GM21786 (cell line): ENCODE results near the gene AGAP1.

Experiments used
- ATAC-seq: cut with Tn5 transposase; IDR thresholded peaks from one replicate; pipeline ENCODE4 v1.9.1; 2021; ENCODE audit not compliant: unreplicated experiment

AGAP1 gene

DNA sequence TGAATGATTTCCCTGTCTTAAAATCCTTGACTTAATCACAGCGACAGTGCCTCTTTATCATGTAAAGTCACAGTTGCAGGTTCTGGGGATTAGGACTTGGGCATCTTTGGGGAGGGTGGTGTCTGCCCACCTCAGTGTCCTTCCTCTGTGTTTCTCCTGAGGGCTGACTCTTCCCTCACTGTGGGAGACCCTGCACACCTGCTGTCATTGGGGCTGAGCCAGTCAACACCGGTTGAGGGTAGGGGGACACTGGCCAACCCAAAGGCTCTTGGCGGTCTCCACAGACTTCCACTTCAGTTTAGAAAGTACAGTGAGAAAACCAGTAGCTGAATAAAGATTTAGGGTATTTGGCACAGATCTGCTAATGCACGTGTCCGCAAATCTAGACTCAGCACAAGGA is 36.9 kb downstream of the AGAP1 start:
- no peak for ATAC-seq

DNA sequence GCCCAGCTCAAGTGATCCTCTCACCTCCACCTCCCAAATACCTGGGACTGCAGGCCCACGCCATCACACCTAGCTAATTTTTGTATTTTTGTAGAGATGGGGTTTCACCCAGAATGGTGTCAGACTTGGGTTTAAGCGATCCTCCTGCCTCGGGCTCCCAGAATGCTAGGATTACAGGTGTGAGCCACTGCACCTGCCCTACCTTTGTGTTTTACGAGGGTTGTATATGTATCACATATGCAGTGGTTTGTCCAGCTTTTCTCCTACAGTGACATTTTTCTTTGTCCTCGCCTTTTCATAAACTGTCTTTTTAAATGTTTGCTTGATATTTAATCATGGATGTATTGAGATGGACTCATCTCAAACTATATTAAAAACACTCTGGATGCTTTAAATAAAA is 38.5 kb downstream of the AGAP1 start:
- ATAC-seq = no peak

DNA sequence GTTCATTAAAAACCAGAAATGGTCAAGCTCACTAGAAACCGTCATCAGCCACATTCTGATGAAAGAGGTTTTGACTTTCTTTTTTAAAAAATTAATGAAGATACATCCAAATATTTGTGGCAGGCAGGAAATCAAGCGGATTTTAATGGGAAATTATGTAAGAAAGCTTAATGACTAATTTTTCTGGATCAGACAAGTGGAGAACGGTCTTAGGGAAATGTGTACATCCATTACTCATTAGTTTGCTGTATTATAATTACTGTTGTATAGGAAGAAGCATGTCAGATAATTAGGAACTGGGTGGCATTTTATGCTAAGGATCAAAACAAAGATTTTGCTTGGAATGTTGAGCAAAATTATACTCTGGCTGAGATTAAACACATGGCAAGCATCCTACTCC is 39.4 kb downstream of the AGAP1 start:
- no peak for ATAC-seq

DNA sequence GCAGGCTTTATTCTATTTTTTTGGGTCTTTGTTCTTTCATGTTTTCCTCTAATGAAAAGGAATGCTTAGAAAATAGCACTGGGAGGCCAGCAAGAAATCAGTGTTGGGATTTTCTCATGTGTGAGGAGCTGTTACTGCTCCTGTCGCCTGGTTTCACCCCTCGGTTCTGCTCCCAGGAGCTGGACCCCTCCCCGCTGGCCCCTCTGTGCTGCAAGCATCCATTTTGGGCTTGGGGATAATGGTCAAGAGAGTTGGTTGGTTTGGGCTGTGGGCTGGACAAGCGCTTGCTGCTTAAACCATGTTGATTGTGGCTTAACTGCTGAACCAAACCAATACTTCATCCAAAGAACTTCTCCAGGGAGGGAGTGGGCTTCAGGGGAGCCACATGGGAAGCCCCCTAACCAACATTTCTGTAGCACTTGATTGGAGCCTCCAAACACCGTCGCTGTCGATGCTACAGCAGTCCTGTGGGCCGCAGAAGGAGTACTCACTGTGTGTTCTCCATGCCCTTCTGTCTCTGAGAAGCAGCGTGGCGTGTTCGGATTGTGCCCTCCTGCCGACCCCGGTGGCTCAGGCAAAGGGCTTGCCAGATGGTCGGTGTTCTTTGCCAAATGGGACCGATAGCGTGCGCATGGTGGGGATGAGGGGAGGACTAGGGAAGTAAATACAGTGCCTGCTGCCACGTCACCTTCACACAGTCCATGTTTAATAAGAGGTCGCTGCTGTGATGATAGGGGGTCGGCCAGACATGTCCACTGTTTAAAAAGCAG is 40.0 kb downstream of the AGAP1 start:
- ATAC-seq = no peak

DNA sequence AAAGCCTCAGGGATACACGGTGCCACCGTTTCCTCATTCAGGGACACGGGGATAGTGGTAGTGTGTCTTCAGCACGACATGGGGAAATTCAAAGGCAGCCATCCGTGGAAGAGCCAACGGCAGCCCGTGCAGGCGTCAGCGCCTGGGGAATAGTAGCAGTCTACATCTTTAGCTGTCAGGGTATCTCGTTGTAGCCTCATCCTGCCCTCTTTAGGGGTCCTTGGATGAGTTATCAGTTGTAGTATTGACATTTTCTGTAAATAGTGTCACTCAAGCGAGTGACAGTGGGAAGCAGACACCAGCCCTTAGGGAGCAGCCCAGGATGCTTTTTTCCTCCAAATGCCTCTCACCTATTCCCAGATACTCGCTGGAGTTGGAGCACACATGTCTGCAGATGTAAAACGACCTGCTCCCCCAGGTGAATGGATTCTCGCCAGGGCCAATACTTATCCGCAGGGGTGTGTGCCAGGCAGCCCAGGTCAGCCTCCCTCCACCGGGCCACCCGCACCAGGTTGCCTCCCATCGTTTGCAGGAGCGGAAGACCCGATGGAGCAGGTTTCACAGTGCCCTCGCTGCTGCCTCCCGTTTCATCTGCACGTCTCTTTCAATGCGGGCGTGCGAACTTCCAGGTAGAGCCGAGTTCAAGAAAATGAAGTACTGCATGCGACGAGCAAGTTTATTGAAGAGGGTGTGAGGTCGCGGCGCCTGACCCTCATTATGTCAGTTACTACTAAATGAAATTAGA is 41.0 kb downstream of the AGAP1 start:
- no peak for ATAC-seq

DNA sequence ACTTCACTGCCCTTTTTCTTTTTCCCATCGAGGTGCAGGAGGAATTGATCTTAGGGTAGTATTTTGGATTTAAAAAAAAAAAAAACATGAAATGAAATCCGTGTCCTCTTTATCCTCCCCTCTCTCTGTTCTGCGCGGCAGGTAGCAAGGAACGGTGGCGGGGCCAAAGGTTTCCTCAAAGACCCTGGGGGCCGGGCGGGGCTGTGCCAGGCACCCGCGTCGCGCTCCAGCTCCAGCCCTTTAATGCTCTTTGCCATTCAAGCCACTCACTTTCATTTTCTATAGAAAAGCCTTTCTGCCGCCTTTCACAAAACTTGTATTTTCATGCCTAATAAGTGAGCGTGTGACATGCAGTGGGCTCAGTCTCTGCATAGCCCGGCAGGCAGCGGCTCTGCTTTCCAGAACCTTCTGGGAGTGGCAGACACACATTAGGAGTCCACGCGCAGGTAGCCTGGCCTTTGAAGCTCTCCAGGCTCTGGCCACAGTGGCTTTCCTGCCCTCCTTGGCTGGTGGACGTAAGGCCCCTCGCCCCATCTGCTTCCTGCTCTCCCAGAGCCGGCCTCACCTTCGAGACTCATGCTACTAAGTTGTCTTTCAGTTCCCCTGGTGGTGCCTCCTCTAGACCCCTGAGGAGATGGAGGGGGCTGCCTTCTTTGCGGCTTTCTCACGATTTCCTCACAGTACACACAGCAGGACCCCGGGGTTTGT is 41.7 kb downstream of the AGAP1 start:
- no peak for ATAC-seq

DNA sequence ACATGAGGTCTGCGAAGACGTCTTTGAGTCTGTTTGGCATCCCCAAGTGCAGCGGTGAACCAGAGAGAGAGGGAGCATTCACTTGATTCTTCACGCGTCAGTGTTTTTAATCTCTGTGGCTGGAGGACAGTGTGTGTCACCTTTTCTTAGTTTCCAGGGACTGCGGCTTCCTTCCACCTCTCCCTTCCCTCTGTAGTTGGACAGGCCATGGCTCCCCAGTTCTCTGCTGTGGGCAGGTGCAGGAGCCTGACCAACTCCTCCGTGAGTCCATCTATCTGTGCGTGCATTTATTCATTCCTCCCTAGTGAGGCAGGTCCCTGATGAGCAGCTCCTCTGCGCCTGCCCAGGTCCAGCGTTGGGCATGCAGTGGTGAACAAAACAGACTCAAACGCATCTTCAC is 42.9 kb downstream of the AGAP1 start:
- no peak for ATAC-seq

DNA sequence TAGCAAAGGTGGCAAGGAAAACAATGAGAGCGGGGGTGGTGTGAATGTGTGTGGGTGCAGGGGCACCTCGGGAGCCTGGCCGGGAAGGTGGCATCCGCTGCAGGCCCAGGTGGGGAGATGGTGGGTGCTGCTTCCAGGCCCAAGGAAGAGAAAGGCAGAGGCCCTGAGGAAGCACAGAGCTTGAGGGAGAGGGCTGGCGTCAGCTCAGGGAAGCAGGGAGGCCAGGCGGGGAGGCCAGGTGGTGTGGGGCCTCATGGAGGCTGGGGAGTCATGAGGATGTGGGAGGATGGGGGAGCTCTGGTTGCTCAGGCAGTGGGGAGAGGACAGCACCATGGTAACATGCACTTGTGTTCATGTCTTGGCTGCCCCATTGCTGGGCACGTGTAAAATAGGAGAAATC is 43.3 kb downstream of the AGAP1 start:
- no peak for ATAC-seq

DNA sequence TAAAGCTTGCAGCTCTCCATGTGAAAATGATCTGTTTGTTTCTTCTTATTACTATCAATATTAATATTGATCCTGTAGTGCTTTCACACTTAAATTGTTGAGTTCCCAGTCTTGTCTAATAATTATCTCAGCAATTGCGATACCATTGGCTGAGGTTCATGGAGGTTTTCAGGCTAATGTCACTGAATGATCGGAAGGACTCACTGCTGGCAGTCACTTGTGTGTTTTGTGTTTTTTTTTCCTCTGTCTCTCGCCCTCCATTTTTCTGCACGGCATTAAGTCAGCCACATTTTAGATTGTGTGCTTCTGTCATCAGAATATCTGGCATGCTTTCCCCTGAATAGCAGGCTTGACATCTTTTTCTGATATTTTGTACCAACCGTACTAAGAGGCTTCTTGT is 43.7 kb downstream of the AGAP1 start:
- no peak for ATAC-seq

DNA sequence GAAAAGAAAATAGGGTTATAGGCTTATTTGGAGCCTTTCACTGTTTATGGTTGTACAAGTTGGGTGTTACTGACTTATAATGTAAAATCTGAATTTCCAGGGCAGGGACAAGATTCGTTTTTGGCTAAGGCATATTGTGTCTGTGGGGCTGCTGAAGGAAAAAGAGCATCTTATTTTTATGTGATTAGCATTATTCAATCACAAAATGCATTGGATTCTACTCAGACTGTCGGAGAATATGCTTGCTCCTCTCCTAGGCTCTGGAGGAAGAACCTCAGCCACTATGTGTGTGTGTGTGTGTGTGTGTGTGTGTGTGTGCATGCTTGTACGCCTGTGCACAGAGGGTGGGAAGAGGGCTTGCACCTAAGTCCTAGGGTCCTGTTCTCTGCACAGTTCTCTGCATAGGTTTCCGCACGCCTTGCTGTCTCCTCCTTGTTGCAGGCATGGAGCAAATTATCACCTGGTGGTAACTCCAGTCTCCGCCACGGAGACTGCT is 44.3 kb downstream of the AGAP1 start:
- no peak for ATAC-seq

DNA sequence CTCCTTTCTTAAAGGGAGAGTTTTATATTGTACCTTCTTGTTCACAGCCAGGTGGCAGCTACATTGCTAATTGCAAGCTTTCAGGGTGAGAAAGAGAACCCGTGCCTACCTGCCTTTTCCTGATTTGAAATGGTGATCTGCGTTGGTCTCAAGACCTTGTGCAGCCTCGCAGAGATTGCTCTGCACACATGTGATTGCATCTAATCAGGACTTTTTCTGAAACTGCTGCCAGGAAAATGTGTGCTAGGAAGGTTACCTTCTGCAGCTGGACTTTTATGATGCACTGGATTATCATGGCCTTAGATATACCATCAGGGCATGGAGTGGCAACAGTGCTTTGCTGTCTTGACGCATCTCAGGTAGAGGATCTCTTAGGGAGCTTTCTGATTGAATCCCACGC is 45.1 kb downstream of the AGAP1 start:
- no peak for ATAC-seq

DNA sequence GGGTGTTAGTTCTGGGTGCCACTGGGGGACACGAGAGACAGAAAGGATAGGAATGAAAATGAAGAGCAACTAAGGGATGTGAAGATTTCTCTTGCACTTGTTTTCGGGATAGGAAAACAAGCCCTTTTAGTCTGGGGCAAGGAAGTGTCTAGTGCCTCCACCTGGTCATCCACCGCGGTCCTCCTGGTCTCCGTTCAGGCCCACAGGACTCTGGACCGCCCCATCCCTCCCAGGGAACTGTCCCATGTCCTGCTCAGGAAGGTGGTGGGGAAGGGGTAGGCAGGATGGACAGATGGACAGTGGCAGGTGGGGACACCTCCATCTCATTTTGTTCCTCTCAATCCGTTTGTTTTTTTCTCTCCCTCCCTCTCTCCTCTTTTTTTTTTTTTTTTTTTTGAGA is 45.9 kb downstream of the AGAP1 start:
- no peak for ATAC-seq

DNA sequence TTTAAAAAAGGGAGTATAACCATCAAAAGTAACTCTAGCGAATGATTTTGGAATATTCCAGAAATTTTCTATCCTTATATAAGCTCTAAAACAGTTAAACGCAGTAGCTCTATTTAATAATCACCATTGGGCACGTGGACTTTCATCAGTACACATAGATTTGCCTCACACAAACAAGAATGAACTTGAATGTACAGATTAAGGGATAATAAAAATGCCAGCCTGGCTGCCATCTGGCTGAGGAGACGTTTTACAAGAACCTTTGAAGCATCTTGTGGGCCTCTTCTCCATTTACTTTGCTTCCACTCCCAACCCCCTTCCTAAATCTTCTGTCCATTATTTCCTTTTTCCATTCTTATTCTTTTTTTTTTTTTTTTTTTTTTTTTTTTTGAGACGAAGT is 47.2 kb downstream of the AGAP1 start:
- no peak for ATAC-seq

DNA sequence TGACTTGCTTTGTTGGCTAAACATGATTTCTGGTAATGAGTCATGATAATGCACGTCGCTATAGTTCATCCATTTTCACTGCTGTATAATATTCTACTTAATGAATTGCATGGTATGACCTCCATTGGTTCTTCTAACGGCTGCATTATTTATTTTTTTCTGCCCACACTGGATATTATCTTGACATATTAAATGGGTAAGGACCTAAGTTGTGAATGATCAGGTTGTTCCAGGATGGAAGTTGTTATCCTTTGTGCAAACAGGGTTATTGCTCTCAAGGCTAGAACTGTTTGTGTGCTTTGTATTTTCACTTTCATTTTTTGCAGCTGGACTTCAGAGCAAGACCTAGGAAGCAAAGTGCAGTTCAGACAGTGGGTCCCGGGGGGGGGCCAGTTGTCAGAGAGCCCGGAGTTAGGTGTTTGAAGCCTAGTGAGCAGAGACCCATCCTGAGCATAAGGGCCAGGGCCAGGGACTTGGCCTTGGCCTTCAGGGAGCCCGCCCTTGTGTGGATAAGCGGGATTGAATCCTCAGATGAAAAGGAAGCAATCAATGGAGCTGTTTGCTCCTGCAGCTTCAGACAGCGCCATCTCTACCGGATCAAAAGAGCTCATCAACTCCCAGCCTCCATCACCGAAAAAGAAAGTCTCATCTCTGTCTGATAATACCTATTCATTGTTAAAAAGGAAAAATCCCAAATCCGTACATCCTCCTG is 48.2 kb downstream of the AGAP1 start:
- no peak for ATAC-seq

DNA sequence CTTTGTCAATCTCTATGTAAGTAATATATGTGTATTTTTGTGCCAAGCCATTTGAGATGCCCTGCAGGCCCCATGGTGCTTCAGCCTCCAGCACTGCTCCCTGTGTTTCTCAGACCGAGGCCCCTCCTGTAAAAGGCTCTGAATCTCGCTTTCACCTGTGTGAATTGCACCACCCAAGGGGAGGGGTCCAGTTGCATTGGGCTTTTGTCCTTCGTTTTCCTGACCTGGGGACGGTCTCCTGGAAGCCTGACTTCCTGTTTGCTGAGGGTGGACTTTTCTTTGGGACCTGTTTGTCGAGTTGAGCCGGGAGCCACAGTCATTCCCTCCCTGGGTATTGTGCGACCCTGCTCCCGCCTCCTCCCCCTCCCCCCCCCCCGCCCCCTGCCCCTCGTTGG is 48.9 kb downstream of the AGAP1 start:
- ATAC-seq = no peak

DNA sequence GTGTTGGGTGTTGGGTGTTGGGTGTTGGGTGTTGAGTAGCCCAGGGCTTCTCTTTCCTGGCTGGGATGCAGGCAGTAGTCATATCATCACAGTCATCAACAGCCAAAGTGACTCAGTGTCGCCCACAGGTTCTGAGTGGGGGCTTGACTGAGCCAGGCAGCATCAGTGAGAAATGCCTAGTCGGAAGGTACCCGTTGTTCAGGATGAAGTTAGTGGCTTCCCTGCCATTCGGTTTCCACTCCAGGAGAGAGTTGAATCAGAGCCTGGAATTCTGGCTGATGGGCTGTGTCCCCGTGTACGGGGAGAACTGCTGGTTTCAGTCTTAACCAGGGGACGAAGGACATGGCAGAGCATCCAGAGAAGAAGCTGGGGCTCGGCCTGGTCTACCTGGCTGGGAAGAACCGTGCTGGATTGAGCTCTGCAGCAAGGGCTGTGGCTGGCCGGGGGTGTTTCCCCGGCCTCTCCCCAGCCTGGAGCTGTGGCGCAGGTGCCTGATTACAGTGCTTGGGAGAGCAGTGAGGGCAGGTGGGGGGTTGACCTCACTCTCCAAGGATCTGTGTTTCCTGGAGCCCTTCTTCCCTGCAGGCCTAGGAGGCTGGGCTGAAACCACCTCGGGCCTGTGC is 49.4 kb downstream of the AGAP1 start:
- no peak for ATAC-seq

DNA sequence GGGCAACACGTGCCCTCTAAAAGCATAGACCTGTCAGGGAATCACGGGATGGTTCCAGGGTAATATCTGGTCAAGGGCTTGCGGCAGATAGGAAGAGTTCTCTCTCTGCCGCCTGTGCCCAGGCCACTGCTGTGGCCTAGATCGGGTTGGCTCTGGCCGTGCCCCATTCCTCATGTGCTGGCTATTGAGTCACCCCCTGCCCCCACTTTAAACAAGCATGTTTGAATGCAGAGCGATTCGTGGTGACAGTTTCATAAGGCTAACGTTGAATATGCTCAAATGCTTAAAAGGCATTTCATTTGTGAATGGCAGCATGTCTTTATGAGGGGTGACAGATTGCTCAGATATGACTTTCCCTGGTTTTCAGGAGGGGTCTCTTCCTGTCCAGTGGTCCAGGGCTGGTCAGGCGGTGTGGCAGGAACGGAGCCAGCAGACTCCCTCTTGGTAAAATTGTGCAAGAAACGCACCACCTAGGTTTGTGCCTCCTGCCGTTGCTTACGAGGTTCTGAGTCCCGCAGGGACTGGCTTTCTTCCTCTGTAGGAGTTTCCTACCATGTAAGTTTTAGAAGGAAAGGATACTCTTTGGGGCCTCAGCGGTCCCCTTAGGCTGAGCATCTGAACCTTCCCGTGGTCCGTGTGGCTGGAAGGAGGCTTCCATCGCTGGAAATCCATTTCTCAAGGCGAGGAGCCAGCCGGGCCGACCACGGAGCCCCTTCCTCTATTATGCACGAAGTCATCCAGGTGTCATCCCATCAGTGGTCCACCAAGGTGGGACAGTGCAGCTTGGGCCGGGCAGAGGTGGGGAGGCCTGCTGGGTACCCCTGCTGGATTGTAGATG is 50.2 kb downstream of the AGAP1 start:
- no peak for ATAC-seq

DNA sequence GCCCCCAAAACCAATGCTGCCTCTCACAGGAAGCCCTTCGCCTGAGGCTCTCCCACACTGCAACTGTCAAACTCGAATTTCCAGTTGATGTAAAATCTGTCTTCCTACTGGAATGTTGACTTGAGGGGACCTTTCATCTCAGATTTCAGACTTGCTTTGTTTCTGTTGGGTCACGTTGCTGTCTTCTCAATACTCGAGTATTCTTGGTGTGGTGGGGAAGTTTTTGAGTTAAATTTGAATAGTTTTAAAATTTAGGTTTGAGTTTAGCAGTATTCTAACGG is 50.8 kb downstream of the AGAP1 start:
- no peak for ATAC-seq

DNA sequence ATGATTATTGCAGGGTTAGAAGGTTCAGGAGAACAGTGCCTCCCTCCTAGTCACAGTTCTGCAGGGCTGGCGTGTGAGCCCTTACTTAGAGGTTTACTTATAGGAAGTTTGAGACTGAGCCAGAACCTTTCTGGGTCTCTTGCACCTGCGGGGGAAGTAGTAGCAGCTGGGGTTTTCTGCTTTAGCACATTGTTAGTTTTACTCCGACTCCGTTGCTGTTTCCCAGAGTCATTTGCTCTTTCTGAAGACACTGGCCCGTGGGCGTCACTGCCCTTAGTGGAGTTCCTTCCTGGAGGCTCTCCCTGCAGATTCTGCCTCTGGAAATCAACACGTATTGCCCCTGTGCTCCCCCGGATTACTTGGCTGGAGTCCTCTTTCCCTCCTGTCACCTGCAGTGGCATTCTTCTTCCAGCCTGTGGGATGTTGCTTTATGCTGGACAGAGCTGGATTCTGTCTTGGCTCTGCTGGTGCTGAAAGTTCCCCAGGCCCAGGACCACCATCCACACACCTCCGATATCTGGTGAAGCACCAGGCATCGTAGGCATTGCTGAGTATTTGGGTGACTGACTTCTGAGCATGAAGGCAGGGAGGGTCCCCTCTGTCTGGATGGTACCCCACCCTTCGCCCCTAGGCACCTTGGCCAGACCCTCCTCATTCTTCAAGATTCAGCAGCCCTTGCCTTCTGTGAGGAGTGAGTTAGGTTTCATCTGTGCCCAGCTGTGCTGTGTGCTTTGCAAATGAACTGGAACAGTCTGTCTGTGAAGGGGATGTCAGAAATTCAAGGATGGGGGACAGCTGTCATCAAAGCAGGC is 51.7 kb downstream of the AGAP1 start:
- ATAC-seq = no peak

DNA sequence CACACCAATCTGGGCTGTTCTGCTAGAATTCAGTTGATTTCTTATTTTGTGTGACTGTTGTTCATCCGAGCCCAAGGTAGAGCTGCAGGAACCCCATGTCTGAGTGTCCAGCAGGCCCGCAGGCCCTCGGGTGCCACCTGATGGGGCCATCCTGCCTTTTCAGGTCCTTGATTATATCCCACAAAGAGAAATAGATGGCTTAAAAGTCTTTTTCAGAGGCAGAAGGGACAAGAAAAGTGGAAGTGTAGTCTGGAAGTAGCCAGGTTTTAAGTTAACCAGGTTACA is 52.2 kb downstream of the AGAP1 start:
- no peak for ATAC-seq
